NCI-H345 treated with DMSO at 0.1 percent for 48 hours (cell line): ENCODE results near the gene INAFM2.

ENCODE experiments used
- DNase-seq: peaks from one replicate; lab custom pipeline; 2025; ENCODE audit not compliant: unreplicated experiment; lab: John Stamatoyannopoulos, UW

Gene INAFM2

DNA sequence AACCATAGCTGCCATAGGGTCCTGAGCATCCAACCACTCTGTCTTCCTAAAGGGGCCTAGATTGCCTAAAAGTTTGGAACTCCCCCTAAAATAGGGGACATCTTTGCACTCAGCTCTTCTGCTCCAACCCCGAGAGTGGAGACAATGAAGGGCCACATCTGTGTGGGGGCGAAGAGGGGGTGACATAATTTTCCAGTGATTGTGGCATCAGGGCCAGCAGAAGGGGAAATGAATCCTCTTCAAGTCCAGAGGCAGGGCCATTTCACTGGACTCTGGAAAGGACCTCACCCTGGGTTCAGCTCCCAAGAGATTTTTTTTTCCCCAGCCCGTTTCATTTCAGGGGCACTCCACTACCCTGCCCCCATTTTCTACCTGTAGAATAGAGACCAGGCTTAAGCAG is 36.0 kb upstream of the INAFM2 start:
- DNase-seq: no peak

DNA sequence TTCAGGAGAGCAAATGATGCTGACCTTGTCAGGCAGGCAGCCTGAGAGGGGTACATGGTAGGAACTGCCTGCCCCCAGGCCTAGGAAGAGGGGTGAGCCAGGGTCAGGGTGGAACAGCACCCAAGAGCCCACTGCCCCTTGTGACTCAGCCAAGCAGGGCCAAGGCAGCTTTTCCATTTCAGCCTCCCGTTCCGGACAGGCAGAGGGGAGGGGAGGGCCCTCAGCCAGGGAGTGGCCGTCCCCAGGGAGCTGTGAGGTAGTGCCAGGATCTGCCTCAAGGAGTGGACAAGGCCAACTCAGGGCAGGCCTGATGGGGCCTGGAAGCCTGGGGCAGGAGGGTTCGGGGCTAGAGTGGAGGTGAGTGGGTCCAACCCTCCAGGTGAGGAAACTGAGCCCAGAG is 35.5 kb upstream of the INAFM2 start:
- DNase-seq: no peak

- DNase-seq: no peak
Observed at GRCh38 chr15:40289140-40289775, 34.2 kb upstream of the INAFM2 start.

DNA sequence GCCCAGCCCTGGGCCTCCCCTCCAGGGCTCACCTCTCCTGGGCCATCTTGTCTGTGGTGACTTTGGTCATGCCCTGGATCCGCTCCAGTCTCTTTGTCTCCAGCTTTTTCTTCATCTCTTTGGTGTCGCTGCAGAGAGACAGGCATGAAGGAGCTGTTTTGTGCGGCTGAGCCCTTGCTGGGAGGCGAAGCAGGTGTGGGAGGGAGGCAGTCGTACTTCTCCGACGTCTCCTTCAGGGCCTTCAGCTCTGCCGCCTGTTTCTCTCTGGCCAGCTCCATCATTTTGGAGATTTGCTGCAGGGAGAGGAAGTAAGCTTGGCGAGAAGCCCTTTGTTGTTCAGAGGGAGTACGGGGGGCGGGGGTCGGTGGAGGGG is 33.0 kb upstream of the INAFM2 start:
- DNase-seq: no peak

GRCh38 chr15:40290918-40291574 is 32.4 kb upstream of the INAFM2 start:
- peak; percentile 5 for DNase-seq

DNA sequence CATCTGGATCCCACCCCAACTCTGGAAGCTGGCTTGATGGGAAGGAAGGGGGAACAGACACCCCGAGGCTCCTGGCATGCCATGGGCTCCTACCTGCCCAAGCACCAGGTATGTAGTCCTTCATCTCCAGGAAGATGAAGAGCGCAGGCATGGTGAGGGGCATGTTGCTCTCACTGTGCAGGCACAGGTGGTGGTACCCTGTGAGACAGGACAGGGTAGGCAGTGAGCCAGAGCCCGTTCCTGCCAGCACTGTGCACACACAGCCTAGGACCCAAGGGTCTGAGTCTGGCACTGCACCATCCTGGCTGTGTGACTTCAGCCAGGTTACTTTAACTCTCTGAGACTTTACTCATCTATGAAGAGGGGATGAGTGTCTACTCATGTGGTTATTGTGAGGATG is 31.2 kb upstream of the INAFM2 start:
- DNase-seq: no peak

DNA sequence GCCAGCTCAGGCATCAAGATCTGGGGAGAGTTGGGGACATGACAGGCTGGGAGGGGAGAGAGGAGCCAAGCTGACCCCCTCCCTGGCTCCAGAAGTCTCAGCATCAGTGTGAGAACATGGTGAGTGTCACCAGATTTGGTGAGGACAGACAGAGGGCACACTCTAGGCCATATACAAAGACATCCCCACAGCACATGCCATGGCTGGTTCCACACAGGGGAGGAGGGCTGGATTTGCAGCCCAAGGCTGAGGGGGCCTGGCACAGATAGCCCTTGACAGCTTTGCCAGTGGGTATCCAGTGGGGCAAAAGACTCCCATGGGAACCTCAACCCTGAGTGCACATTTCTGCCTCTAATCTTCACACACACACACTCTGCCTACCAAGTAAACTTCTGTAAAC is 30.5 kb upstream of the INAFM2 start:
- no peak for DNase-seq

GRCh38 chr15:40293905-40294895 is 29.3 kb upstream of the INAFM2 start:
- no peak for DNase-seq

DNA sequence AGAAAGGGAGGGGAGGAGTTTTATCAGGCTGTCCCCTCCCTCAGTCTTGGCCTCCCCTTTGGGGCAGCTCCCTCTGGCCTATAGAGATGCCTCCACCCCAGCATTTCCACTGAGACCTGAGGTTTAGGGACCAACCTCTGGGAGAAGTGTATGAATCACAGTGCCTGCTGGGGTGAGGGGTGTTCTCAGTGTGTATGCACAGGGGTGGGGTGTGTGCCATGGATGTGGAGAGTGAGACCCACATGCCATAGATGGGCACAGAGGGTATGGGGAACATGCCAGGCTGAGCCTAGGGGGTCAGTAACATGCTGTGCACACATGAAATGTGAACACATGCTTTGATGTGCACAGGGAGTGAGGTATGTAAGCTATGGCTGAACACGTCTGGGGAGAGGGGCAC is 28.2 kb upstream of the INAFM2 start:
- DNase-seq: no peak

GRCh38 chr15:40295877-40296560 is 27.5 kb upstream of the INAFM2 start:
- no peak for DNase-seq

GRCh38 chr15:40296561-40297230 is 26.8 kb upstream of the INAFM2 start:
- no peak for DNase-seq

GRCh38 chr15:40297356-40297755 is 26.1 kb upstream of the INAFM2 start:
- DNase-seq: no peak

DNA sequence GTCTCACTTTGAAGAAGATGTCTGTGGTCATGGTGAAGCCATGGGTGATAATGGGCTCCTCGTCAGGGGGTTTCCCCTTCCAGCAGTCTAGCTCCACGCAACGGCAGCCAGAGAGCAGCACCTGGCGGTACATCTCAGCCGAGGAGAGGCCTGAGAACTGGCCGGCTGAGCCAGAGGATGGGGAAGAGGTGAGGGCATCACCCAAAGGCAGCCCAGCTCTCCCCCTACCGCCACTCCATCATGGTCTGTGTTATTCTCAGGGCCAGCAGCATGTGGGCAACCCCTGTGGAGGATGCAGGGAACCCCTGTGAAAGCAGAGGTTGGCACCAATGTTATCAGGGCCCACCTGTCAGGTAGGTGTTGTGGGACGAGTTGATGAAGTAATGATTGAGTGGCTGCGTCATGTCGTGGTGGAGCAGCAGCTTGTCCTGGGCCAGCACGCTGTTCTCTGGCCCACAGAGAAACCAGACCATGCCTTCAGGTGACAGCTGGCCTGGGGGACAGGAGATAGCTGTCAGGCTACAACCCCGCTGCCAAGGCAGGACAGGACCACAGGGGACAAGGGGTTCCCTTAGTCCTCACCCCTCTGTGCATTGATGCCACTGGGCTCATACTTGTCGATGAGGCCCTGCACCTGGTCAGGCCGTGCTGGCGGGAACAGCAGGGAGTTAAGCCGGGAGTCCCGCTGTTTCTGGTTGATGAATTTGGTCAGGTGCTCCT is 25.1 kb upstream of the INAFM2 start:
- no peak for DNase-seq

- DNase-seq: no peak
Observed at GRCh38 chr15:40300367-40300766, 23.1 kb upstream of the INAFM2 start.

GRCh38 chr15:40300771-40301170 is 22.7 kb upstream of the INAFM2 start:
- DNase-seq: no peak

- no peak for DNase-seq
Observed at GRCh38 chr15:40301467-40302179, 21.9 kb upstream of the INAFM2 start.

- no peak for DNase-seq
Observed at GRCh38 chr15:40302288-40302886, 21.1 kb upstream of the INAFM2 start.

GRCh38 chr15:40302981-40303380 is 20.5 kb upstream of the INAFM2 start:
- no peak for DNase-seq

- DNase-seq: no peak
Observed at GRCh38 chr15:40303576-40303975, 19.9 kb upstream of the INAFM2 start.
